ENCODE measurements around the gene KDM6A.

DNA sequence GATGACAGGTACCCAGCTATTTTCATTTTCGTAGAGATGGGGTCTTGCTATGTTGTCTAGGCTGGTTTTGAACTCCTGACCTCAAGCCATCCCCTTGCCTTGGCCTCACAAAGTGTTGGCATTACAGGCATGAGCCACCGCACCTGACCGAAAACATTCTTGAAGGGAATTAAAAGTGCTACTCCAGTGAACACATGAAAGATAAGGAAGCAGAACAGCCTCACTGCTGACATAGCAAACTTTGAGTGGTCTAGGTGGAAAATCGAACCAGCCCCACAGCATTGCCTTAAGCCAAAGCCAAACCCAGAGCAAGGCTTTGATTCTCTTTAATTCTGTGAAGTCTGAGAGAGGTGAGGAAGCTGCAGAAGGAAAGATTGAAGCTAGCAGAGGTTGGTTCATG, 65.1 kb downstream of the KDM6A start:
- TF ChIP-seq, protein P1, sequence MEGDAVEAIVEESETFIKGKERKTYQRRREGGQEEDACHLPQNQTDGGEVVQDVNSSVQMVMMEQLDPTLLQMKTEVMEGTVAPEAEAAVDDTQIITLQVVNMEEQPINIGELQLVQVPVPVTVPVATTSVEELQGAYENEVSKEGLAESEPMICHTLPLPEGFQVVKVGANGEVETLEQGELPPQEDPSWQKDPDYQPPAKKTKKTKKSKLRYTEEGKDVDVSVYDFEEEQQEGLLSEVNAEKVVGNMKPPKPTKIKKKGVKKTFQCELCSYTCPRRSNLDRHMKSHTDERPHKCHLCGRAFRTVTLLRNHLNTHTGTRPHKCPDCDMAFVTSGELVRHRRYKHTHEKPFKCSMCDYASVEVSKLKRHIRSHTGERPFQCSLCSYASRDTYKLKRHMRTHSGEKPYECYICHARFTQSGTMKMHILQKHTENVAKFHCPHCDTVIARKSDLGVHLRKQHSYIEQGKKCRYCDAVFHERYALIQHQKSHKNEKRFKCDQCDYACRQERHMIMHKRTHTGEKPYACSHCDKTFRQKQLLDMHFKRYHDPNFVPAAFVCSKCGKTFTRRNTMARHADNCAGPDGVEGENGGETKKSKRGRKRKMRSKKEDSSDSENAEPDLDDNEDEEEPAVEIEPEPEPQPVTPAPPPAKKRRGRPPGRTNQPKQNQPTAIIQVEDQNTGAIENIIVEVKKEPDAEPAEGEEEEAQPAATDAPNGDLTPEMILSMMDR (IDR thresholded peaks at IDR 0.05) = no peak
- TF ChIP-seq, protein P2, sequence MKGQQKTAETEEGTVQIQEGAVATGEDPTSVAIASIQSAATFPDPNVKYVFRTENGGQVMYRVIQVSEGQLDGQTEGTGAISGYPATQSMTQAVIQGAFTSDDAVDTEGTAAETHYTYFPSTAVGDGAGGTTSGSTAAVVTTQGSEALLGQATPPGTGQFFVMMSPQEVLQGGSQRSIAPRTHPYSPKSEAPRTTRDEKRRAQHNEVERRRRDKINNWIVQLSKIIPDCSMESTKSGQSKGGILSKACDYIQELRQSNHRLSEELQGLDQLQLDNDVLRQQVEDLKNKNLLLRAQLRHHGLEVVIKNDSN (IDR thresholded peaks at IDR 0.05; ENCODE audit: borderline replicate concordance, low read depth) = no peak
- TF ChIP-seq EZH2phosphoT487 (IDR thresholded peaks at IDR 0.05; ENCODE audit: borderline replicate concordance, low read depth) (no peak), FOXJ3 (CRISPR knock-in tag; IDR thresholded peaks at IDR 0.05) (no peak), YY1 (IDR thresholded peaks at IDR 0.05; ENCODE audit: low read depth) (no peak), FOXM1 (IDR thresholded peaks at IDR 0.05; ENCODE audit: low read depth) (no peak), SMC3 (IDR thresholded peaks at IDR 0.05; ENCODE audit: low read depth, low read length) (no peak), GATA2 (CRISPR knock-in tag; IDR thresholded peaks at IDR 0.05) (no peak)
- TF ChIP-seq, protein P3, sequence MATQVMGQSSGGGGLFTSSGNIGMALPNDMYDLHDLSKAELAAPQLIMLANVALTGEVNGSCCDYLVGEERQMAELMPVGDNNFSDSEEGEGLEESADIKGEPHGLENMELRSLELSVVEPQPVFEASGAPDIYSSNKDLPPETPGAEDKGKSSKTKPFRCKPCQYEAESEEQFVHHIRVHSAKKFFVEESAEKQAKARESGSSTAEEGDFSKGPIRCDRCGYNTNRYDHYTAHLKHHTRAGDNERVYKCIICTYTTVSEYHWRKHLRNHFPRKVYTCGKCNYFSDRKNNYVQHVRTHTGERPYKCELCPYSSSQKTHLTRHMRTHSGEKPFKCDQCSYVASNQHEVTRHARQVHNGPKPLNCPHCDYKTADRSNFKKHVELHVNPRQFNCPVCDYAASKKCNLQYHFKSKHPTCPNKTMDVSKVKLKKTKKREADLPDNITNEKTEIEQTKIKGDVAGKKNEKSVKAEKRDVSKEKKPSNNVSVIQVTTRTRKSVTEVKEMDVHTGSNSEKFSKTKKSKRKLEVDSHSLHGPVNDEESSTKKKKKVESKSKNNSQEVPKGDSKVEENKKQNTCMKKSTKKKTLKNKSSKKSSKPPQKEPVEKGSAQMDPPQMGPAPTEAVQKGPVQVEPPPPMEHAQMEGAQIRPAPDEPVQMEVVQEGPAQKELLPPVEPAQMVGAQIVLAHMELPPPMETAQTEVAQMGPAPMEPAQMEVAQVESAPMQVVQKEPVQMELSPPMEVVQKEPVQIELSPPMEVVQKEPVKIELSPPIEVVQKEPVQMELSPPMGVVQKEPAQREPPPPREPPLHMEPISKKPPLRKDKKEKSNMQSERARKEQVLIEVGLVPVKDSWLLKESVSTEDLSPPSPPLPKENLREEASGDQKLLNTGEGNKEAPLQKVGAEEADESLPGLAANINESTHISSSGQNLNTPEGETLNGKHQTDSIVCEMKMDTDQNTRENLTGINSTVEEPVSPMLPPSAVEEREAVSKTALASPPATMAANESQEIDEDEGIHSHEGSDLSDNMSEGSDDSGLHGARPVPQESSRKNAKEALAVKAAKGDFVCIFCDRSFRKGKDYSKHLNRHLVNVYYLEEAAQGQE (IDR thresholded peaks at IDR 0.05; ENCODE audit: low read depth, low read length) = no peak
- TF ChIP-seq, protein P4, sequence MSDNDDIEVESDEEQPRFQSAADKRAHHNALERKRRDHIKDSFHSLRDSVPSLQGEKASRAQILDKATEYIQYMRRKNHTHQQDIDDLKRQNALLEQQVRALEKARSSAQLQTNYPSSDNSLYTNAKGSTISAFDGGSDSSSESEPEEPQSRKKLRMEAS (IDR thresholded peaks at IDR 0.05; ENCODE audit: low read depth) = no peak
- TF ChIP-seq, protein P5, sequence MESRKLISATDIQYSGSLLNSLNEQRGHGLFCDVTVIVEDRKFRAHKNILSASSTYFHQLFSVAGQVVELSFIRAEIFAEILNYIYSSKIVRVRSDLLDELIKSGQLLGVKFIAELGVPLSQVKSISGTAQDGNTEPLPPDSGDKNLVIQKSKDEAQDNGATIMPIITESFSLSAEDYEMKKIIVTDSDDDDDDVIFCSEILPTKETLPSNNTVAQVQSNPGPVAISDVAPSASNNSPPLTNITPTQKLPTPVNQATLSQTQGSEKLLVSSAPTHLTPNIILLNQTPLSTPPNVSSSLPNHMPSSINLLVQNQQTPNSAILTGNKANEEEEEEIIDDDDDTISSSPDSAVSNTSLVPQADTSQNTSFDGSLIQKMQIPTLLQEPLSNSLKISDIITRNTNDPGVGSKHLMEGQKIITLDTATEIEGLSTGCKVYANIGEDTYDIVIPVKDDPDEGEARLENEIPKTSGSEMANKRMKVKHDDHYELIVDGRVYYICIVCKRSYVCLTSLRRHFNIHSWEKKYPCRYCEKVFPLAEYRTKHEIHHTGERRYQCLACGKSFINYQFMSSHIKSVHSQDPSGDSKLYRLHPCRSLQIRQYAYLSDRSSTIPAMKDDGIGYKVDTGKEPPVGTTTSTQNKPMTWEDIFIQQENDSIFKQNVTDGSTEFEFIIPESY (IDR thresholded peaks at IDR 0.05; ENCODE audit: borderline replicate concordance, low read depth) = no peak
